HEK293 (cell line): ENCODE data around the gene DSCAML1.

ENCODE experiments used
- BCL11A ChIP-seq: fragments of 450-650 bp; formaldehyde crosslinking; IDR thresholded peaks from 2 replicates; pipeline ENCODE4 v1.5.1; 2016; ENCODE audit warnings: low read depth, missing biosample characterization, missing genetic modification characterization
- CTCF ChIP-seq: fragments of 450-650 bp; formaldehyde crosslinking; IDR thresholded peaks from 2 replicates; pipeline ENCODE4 v1.5.1; 2016; ENCODE audit warnings: missing biosample characterization, missing genetic modification characterization
- KLF17 ChIP-seq: fragments of 450-650 bp; formaldehyde crosslinking; IDR thresholded peaks from 2 replicates; pipeline ENCODE4 v1.5.1; 2016; ENCODE audit warnings: missing biosample characterization, missing genetic modification characterization
- ZBTB20 ChIP-seq: fragments of 450-650 bp; formaldehyde crosslinking; IDR thresholded peaks from 2 replicates; pipeline ENCODE4 v1.5.1; 2016; ENCODE audit warnings: missing biosample characterization, missing genetic modification characterization
- ZBTB7A ChIP-seq: fragments of 450-650 bp; formaldehyde crosslinking; IDR thresholded peaks from 2 replicates; pipeline ENCODE4 v1.5.1; 2016; ENCODE audit warnings: low read depth, missing biosample characterization, missing genetic modification characterization
- ZNF121 ChIP-seq: fragments of 450-650 bp; formaldehyde crosslinking; IDR thresholded peaks from 2 replicates; pipeline ENCODE4 v1.5.1; 2016; ENCODE audit warnings: missing biosample characterization, missing genetic modification characterization
- ZNF274 ChIP-seq, 2 experiments: fragments of 200-500 bp in 1 of 2; fragments of 450-650 bp in 1 of 2; sonication (Bioruptor generic) in 1 of 2; formaldehyde crosslinking in 1 of 2; IDR thresholded peaks; 2 replicates each; pipeline versions ENCODE4 v1.5.1 to v1.6.1; 2014 to 2016; ENCODE audit warnings: borderline replicate concordance in 1 of 2, inconsistent platforms in 1 of 2, low read length in 1 of 2, missing biosample characterization in 1 of 2, missing genetic modification characterization in 1 of 2
- ZNF311 ChIP-seq: fragments of 450-650 bp; formaldehyde crosslinking; IDR thresholded peaks from 2 replicates; pipeline ENCODE4 v1.5.1; 2017; ENCODE audit warnings: missing biosample characterization, missing genetic modification characterization, borderline replicate concordance
- ZNF341 ChIP-seq: fragments of 450-650 bp; formaldehyde crosslinking; IDR thresholded peaks from 2 replicates; pipeline ENCODE4; 2016; ENCODE audit warnings: low read depth, missing biosample characterization, missing genetic modification characterization
- ZNF404 ChIP-seq: fragments of 450-650 bp; formaldehyde crosslinking; IDR thresholded peaks from 2 replicates; pipeline ENCODE4 v1.5.1; 2017; ENCODE audit warnings: missing biosample characterization, missing genetic modification characterization
- ZNF548 ChIP-seq: fragments of 450-650 bp; formaldehyde crosslinking; IDR thresholded peaks from 2 replicates; pipeline ENCODE4 v1.5.1; 2016; ENCODE audit warnings: missing biosample characterization, missing genetic modification characterization
- ZNF707 ChIP-seq: fragments of 450-650 bp; formaldehyde crosslinking; IDR thresholded peaks from 2 replicates; pipeline ENCODE4 v1.5.1; 2016; ENCODE audit warnings: missing biosample characterization, missing genetic modification characterization
- ZNF76 ChIP-seq: fragments of 450-650 bp; formaldehyde crosslinking; IDR thresholded peaks from 2 replicates; pipeline ENCODE4; 2016; ENCODE audit warnings: low read depth, missing biosample characterization, missing genetic modification characterization, borderline replicate concordance

- TF ChIP-seq CTCF (tag by site-specific recombination) (no peak), BCL11A (no peak), ZBTB20 (tag by site-specific recombination) (no peak), ZNF274 (IDR thresholded peaks at IDR 0.05; ENCODE audit: low read length) (no peak), ZNF274 (tag by site-specific recombination; IDR thresholded peaks at IDR 0.05; ENCODE audit: borderline replicate concordance) (no peak), KLF17 (tag by site-specific recombination) (no peak), ZNF121 (tag by site-specific recombination) (no peak), ZNF707 (tag by site-specific recombination) (no peak), ZNF311 (tag by site-specific recombination) (no peak), ZNF341 (tag by site-specific recombination) (no peak), ZNF548 (no peak), ZBTB7A (tag by site-specific recombination) (no peak), ZNF404 (tag by site-specific recombination) (no peak), ZNF76 (no peak)
Observed at GRCh38 chr11:117669616-117670015, 127.4 kb downstream of the DSCAML1 start.
